LoVo (cell line): ENCODE measurements around the gene SHC1.
A peak's percentile ranks its signal among the peaks of the same experiment; 100 is the strongest.

Experiments
- DNase-seq: peaks from one replicate; pipeline ENCODE4 v3.0.0-alpha.2; 2016; ENCODE audit warnings: low spot score

Gene SHC1

DNA sequence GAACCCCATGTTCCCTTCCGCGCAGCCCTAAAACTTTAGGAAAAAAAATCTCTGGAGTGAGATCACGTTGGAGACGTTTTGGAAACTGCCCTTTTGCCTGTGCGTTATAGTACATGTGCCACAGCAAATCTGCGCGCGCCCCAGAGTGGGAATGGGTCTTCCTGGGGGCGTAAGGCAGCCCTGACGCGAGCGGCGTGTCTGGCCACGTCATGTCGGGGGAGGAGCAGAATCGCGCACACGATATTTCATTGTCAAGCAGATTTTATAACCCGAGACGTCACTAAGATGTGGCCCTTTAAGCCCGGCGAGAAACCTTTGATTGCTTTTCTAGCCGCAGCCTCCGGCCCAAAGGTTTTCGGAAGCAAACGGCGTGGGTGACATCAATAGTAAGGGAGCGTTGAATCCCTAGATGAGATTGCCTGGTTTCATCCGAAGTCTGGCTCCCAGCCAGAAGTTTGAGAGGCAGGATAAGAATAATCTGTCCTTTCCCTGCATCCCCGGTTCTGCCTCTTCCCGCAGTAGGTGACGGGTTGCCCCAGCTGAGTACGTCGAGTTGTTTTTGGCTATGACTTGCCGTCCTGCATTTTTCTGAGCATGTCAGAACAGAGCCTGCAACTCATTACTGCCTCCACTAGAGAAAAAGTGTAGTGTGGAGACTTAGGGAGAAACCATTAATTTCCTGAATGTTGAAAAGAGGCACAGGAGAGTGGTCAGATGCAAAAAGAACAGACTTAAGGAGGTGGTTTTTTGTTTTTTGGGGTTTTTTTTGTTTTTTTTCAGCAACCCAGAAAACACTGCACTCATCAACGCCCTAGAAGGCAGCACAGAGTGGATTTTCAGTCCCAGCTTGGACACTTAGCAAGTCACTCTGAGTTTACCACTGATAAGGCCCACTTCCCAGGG, 33.2 kb downstream of the SHC1 start:
- DNase-seq, result peak; percentile 95

GRCh38 chr1:154936555-154937084, 33.9 kb downstream of the SHC1 start, which contains the start of gene PMVK:
PMVK (minus strand) TSS chr1:154936719; CDS start chr1:154936685, 34 bp downstream.
- peak; percentile 93 for DNase-seq

- no peak for DNase-seq
These were observed 34.6 kb downstream of the SHC1 start for GRCh38 chr1:154935749-154936554.

DNA sequence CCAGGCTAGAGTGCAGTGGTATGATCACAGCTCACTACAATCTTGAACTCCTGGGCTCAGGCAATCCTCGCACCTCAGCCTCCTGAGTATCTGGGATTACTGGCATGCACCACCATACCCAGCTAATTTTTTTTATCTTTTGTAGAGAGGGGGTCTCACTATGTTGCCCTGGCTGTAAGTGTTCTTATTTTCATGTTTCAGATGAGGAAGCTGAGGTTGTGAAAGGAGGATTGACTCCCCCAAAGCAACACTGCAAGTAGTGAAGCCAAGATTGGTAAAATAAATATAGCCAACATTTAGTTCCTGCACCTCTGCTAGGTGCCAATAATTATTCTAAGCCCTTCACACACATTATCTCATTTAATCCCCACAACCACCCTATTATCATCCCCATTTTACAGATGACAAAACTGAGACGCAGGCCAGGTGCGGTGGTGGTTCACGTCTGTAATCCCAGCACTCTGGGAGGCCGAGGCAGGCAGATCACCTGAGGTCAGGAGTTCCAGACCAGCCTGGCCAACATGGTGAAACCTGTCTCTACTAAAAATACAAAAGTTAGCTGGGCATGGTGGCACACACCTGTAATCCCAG, 36.1 kb downstream of the SHC1 start:
- no peak for DNase-seq

DNA sequence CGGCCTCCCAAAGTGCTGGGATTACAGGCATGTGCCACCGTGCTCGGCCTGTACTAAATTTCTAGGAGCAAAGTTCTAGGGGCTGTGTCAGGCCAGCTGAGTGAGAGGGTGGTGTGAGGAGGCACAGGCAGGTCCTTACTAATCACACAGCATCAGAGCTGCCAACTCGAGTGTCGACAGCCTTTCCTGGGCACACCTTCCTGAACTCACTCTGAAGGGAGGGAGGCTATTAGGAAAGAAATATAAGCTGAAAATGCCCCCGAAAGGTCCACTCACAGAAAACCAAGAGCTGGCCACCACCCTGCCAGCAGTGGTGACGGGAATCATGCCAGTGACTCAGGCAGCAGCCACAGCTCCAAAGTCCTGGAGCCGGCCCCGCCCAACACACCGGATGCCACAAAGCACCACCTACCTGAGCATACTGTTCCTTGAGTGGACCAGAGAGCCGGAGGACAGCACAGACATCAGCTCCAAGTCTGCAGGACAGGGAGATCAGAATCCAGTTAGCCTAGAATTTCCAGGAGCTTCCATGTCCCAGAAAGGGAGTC, 38.5 kb downstream of the SHC1 start:
- DNase-seq, result peak; percentile 88

GRCh38 chr1:154926201-154926600, 44.3 kb downstream of the SHC1 start:
- no peak for DNase-seq

DNA sequence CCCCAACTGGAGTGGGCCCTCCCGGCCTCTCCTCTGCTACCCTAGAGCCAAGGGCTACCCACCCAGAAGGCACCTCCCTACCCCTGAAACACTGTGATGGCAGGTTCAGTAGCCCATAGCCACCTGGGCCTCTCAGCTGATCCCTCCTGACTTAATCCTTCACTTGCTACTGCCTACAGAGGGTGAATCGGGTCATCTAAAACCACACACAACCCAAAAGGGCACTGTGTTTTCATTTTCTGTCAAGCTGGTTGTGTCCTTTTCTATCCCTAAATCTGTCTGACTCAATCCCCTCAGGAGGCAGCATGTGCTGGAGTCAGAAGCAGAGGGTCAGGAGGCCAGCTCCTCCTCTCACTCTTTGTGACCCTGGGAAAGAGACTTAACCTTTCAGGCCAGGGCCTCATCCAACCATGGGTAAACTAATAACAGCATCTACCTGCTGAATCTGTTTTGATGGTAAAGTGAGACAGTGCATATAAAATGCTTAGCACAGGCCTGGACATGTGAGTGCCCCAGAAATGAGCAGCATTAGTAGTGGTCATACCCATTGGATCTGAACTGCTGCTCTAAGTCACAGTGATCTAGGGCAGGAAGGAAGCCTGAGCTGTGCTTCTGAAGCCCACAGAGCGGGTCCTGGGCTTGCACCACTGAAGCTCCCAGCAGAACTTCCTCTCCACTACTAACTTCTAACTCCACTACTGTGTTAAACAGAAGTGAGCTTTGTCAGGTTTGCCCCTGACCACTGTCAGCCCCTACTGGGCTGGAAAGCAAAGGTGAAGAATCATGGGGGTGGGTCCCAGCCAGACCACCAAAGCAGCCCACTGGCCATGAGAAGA, 45.0 kb downstream of the SHC1 start:
- no peak for DNase-seq

DNA sequence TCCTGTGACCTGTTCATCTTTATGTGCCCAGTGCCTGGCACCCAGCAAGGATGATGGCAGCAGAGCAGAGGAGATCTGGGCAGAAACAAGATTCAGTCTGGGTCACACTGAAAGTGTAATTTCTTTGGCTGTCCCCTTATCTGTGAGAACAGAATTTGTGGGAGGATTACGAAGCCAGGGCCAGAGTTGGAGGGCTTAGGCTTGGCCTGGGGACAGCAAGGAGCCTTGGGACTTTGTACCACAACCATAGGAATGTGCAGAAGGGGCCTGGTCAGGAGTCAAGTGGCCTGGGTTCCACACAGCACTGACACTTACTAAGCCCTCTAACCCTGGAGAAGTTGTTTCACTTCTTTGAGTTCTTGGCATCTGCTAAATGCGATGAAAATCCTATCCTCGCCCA, 46.9 kb downstream of the SHC1 start:
- no peak for DNase-seq

DNA sequence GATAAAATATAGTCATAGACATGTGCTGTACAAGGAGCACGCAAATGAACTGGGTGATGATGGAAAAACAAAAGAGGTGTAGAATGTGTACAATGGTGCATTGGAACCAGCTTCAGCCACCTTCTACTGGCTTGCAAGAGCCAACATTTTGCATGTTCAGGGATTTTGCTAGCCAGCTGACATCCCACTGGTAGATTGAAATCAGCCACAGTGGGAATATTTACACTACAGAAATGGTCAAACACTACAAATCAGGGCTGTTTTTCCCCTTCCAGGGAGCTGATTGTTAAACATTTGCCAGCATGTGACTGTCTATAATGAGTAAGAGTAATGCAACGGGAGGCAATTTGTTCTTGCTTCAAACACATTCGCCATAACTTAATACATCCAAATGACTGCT, 57.3 kb downstream of the SHC1 start:
- no peak for DNase-seq

DNA sequence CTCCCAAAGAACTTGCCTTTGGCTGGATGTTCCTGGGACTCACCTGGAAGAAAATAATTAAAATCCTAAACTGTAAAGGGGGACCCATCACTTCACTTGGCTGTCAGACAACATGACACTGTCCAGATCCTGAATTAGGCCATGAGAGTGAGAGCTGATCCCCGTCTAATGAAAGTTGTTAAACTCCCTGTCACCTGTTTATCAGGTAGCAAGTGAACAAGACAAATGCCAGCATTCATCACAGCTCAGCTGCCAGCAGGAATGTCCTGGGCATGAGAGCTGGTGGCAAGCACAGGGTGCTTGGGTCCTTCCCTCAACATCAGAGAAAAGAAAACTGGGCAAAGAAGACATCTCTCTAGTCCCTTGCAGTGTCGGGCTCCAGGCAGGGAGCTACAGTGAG, 57.8 kb downstream of the SHC1 start:
- DNase-seq, result no peak
